HG02840 (cell line): ENCODE data around the gene RAB5IF.
"Not testable (repeated sequence)": the region's sequence is repeated elsewhere in the genome, so short reads cannot be mapped to it uniquely, and the experiment has no call there.

Experiments
- ATAC-seq: cut with Tn5 transposase; IDR thresholded peaks from one replicate; pipeline ENCODE4 v1.9.1; 2021; ENCODE audit warnings: mild to moderate bottlenecking, moderate library complexity, moderate number of reproducible peaks; ENCODE audit not compliant: unreplicated experiment, low FRiP score

Gene RAB5IF

DNA sequence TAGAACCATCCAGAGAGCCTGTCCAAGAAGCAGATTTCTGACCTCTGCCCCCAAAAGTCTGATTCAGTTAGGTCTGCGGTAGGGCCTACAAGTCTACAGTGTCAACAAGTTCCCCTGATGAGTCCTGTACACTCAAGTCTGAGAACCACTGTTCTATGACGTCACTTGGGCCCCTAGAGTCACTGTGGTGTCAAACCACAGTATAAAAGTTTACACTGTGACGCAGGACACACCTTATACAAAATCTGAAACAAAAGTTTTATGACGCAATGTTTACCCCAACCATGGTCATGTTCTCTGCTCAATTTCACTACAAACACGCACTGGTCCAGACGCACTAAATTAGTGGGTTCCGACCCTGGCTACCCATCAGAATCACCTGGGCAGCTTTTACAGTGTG, 22.5 kb downstream of the RAB5IF start:
- ATAC-seq, result no peak

DNA sequence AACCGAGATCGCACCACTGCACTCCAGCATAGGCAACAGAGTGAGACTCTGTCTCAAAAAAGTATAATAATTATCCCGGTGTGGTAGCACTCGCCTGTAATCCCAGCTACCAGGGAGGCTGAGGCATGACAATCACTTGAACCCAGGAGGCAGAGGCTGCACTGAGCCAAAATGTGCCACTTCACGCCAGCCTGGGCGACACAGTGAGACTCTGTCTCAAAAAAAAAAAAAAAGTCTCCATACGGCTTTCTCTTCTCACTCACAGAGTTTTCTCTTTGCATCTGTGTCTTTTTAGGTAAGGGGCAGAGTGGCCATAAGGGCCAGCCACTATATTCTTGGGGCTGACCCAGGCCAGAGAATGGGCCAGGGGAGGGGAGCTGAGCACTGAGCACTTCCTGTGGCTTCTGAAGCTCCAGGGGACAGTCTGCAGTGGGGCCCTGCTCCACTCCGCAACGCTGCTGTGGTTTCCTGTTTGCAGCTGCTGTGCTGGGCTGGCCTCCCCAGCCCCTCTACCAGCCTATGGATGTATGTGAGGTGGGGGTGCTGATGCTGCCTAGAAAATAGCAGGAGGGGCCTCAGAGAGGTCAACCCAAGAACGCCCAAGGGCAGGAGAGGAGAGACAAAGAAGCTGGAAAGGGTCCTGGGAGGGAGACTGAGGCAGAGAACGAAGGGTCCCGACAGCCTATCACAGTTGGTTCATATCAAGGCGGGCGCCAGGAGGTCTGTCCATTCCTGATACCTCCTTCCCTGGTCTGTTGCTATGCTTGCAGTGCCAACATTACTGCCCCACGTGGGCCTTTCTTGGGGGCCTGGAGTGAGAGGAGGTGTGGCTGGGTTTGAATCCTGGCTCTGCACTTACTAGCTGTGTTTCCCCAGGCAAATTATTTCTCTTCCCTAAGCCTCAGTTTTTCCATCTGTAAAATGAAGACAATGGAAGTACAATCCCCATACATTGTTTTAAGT, 24.4 kb downstream of the RAB5IF start:
- no peak for ATAC-seq

DNA sequence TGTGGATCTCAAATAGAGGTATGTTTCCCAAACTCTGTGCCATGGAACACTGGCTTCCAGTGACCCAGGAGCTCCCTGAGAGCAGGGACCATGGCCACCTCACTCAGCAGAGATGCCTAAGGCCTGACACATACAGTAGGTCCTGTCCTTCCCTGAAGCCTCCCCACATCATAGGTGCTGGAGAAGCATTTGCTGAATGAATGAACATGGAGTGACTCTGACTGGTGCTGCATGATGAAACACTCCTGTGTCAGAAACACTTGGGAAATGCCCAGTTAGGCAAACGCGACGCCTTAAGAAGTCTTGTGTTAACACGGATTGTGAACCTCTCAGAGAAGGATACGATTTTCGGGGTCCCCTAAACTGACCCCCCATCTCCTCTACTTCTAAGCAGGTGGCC, 26.1 kb downstream of the RAB5IF start:
- ATAC-seq, result no peak

DNA sequence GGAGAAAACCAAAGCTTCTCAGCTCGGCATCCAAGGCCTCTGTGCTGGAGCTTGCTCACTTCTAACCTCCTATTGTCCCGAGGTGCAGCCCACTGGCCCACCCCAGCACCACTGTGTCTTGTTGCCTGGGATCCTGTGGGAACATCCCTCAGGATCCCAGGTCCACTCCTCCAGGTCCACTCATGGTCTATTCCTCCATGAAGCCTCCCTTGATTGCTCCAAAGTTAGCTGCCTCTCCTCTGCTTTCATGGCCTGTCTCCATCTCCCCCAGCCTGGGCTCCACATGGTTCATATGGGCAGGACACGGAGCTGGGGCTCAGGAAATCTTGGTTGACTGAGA, 26.5 kb downstream of the RAB5IF start:
- no peak for ATAC-seq

DNA sequence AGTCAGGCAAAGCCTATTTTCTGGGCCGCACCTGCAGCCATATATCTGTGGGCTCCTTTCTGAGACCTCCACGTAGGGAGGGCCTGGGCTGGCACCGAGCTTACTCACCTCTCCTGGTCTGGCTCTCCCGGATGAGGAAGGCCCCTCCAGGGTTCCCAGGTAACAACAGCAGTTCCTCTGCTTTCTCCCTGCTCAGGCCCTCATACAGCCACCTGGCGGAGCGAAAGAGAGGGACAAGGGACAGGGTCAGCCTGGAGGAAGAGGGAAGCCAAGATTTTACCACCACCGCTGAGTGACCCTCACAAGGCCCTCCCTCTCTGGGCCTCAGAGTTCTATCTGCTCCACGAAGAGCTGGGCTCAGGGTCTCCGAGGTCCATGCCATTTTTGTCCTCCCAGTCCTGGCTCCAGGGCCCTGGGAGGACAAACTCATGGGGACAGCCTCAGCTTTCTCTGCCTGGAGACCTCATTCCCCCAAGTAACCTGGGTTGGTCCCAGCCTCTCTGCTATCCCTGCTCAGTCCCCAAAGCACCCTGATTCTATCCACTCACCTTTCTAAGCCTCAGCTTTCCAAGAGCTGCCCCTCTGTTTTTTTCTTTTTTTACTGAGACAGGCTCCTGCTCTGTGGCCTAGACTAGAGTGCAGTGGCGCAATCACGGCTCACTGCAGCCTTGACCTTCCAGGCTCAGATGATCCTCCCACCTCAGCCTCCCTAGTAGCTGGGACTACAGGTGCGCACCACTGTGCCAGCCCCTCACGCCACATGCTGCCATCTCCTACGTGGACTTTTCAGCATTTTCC, 27.1 kb downstream of the RAB5IF start:
- no peak for ATAC-seq

DNA sequence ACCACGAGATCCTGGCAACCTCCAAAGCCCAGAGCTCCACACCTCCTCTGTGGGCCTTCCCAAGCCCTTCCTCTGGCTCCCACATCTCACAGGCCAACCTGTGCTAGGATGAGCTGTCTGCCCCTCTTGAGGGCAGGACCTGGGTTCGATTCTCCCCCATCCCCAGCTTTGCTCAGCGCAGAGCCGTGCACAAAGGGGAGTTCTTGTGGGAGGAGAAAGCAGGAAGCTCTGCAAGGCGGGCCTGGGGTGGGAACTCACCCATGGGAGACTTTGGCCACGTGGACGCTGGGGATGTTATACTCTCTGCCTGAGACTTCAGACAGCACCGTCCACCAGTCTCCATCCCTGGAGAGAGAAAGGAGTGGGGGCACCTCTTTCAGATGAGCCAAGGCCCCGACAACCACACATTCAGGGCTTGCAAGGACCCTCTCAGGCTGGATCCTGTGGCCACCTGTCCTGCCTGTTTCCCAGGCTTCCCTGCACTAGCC, 27.8 kb downstream of the RAB5IF start:
- ATAC-seq, result no peak

DNA sequence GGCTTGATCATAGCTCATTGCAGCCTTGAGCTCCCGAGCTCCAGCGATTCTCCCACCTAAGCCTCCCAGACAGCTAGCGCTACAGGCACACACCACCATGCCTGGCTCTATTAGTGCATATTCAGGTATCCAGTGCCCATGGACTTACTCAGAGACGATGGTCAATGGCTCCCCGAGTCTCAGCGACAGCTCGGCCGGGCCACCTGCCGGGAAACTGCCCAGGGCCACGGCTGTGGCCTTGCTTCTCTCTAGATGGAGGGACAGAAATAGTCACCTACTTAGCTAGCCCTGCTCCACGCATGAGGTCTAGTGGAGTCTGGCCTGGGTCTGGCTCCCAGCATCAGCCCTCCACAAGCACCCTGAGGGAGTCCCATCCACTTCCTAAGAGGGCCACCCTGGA, 28.8 kb downstream of the RAB5IF start:
- ATAC-seq, result no peak

DNA sequence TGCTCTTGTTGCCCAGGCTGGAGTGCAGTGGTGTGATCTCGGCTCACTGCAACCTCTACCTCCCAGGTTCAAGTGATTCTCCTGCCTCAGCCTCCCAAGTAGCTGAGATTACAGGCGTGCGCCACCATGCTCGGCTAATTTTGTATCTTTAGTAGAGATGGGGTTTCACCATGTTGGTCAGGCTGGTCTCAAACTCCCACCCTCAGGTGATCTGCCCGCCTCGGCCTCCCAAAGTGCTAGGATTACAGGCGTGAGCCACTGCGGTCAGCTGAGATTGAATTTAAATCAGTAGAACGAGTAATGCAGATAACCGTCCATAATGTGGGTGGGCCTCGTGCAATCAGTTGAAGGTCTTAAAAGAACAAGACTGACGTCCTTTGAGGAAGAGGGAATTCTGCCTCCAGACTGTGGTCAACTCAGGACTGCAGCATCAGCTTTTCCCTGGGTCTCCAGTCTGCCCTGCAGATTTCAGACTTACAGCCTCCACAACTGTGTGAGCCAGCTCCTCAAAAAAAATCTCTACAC, 33.4 kb downstream of the RAB5IF start:
- ATAC-seq, result not testable (repeated sequence)

DNA sequence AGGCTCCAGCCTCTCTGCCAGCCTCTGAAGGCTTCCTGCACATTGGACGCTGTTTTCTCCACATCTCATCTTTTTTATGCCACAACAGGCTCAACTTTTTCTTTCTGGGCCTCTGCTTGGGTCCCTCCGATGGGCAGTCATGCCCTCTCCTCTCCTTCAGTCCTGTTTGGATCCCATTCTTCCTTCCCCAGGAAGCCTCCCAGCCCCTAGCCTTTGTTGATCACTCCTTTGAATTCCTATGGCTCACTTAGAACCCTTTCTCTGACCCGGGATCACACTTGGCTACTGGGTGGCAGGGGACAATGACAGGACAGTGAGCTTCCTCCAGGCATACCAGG, 35.9 kb downstream of the RAB5IF start:
- ATAC-seq, result no peak

DNA sequence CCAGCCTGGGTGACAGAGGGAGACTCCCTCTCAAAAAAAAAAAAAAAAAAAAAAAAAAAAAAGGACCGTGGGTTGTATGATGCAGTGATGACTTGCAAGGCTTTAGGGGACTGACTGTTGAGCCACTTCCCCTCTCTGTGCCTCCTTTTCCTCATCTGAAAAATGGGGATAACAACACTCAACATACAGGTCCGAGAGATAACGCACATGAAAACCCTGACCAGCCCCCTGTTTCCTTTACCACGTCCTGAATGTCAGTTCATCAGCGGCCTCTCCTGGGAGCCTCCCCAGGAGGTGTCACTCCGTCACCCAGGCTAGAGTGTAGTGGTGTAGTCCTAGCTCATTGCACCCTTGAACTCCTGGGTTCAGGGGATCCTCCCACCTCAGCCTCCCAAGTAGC, 36.6 kb downstream of the RAB5IF start:
- no peak for ATAC-seq

DNA sequence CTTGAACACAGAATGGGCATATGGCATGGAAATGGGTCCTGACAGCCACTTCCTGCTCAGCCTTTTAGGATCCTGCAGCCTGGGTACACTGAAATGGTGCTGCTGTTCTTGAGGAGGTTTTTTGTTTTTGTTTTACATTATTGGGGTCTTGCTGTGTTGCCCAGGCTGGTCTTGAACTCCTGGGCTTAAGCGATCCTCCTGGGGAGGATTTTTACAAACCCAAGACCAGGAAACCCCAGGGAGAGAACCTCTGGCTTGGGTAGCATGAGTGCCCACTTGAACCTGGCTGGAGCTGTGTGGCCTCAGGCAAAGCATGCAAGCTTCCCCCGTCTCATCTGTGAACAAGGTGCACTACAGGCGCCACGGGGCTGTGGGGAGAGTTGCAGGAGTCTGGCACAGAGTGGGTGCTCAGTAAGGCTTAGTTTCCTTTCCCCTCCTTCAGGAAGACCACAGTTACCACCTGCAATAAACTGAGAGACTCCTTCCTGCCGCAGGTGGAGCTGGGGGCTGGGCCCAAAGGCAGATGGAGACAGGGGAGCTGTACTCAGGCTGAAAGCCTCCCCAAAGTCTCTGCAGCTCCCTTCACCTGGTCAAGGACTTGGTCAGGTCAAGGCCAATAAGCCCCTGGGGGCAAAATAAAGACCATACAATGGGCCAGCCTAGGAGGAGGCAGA, 38.6 kb downstream of the RAB5IF start:
- no peak for ATAC-seq

DNA sequence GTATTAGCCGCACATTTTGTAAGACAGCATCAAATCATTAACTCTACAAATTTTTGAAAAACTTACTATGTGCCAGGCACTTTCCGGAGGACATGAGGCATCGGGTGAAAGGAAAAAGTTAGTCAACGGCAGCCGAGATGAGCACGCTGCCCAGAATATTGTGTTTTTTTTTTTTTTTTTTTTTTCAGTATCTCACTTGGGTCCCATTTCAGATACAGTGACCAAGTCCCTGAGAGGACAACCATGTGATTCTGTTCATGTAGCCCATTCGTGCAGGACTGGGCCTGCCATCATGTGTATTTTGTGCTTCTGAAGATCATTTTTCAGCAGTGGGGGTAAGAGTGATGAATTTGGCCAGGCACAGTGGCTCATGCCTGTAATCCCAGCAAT, 39.1 kb downstream of the RAB5IF start:
- no peak for ATAC-seq

DNA sequence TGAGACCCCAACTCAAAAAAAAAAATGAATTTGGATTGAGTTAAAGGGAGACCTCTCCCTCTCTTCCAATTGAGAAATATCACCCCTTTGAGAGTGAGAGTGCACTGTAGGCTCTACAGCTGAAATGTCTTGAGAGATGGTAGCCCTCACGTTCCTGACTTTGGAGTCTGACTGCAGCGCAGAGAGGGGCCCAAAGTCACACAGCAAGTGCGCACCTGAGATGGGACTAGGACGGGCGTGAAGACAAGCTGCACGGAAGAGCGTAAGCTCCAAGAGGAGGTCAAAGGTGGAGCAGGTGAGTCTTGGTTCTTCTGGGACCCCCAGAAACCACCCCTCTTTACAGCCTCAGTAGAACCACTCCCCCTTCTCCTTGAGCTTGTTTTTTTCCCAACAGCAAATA, 39.8 kb downstream of the RAB5IF start:
- no peak for ATAC-seq

DNA sequence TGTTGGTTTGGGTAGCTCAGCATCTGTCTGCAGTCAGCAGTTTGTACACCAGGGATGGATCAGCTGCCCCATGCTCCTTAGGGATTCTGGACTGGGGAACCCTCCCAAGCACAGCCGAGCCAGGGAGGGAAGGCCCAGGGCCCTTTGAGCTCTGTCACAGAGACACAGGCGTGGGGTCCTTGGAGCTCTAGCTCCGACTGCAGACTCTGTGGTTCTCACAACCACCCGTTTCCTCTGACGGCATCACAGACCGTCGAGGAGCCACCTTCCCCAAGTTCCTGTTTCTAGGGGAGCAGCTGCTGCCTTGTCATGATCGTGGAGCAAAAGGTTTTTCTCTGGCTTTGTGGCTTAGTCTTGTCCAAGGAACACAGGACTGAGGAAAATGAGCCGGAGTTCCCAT, 40.4 kb downstream of the RAB5IF start, which contains the start of gene SLA2:
SLA2 (minus strand) TSS at position 199 of the 400 bp plus-strand sequence. CDS start 4,861 bp downstream, outside the sequence.
- no peak for ATAC-seq

DNA sequence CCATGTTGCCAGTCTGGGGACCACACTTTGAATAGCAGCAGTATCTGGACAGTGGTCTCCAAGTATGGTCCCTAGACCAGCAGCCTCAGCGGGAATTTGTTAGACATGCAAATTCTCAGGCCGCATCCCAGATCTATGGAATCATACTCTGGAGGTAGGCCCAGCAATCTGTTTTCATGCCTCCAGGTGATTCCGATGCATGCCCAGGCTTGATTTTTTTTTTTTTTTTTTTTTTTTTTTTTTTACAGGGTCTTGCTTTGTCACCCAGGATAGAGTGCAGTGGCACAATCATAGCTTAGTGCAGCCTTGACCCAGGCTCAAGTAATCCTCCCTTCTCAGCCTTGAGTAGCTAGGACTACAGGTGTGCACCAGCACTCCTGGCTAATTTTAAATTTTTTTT, 41.1 kb downstream of the RAB5IF start:
- no peak for ATAC-seq

DNA sequence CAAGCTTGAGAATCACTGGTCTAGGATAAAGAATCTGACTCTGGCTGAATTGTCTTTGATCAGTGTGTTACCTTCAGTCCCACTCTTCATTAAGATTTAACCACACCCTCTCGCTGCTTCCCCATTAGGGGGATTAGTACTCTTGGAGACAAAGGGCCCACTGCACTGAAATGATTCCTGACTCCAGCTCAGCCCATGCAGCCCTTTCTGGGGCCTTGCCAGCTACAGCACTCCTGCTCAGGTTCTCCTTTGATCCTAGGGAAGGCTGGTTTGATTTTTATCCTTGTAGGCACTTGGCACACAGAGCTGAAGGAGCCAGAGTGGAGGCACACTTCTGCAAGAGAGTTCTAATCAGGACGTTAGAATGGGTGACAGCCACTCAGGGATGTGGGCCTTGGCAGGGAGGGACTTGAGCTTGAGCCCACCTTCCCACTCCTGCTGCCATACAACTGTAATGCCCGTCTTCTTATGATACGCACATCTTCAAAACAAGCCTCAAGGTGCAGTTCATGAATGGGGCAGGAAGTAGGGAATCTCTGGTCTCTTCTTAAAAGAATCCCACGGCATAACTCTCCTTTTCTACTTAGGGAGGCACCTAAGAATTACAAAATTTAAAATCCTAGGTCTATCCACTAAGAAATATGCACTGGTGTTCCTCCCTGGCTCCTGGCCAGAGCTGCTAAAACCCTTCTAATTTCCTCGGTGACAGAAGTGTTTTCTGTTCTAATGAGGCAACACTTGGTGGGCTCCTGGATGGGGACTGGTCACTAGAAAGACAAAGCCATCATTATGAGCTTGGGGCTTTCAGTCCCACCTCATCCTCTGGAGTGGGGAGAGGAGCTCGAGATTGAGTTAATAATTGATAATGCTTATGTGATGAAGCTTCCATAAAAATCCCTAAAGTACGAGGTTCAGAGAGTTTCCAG, 41.9 kb downstream of the RAB5IF start:
- ATAC-seq, result no peak

DNA sequence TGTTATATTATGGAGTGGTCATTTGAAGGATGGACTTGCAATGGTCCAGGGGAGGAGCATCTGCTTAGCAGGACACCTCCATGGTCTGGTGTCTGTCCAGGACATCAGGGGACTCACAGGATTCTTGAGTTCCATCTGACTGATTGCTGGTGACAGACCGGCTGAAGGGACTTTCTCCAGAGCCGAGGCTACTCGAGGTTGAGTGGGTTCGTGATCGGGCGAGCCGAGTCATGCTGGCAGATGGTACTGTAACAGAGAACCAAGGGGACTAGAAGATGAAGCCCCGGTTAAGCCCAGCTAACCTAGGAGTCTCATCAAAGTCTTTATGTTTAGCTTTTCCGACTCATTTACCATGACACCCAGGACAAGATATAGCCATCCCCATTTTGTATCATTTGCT, 47.9 kb downstream of the RAB5IF start:
- no peak for ATAC-seq

DNA sequence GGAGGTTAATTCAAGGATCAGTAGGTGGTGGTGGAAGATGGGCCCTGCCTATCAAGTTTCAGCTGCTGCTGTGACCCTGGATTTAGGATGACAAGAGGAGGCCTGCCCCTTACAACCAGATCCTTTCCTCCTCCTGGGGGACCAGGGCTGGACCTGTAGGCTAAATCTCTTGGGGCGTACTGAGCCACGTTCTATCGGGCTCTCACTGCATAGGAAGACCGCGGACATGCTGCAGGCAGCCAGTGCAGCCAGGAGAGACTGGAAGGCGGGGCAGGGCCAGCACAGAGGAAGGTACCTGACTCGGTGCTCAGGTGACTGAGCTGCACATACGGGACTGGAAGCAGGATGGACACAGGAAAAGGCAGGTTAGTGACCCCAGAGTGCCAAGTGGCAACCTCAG, 48.9 kb downstream of the RAB5IF start:
- ATAC-seq, result no peak

DNA sequence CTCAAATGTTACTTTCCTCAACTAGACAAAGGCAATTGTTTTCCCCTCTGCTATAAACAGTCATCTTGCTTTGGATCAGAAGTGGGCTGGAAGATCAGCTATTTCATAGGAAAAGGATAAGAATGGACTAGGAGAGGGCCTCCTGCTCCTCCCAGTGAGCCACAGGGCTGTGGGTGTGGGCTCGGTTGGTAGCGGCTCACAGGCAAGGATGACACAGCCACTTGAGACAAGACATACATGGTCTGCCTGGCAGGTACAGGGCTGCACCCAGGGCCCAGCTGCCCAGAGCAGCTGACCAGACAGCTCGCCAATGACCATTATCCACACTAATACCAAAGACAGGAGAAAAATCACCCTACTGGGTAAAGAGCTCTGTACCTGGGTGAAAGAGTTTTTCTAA, 49.4 kb downstream of the RAB5IF start:
- no peak for ATAC-seq

DNA sequence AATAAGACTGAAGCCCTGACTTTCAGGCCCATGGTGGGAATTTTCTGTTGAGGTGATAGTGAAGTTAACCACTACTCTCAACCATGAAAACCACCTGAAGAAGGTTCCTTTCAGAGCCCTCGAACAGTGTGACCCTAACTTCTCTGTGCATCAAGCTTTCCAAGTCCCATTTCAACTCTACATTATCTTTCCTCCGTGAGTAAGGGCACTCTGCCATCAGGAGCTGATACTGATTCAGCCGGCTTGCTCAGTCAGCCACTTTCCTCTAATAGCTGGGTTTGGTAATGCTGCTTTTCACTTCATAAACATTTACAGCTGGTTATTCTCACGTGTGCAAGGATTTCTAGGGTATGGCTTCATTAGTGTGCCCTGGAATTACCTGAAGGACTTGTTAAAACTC, 51.2 kb downstream of the RAB5IF start:
- ATAC-seq, result no peak
